ENCODE measurements around the gene WDR27.
"Not testable (repeated sequence)": the region's sequence is repeated elsewhere in the genome, so short reads cannot be mapped to it uniquely, and the experiment has no call there.

The WDR27 gene

DNA sequence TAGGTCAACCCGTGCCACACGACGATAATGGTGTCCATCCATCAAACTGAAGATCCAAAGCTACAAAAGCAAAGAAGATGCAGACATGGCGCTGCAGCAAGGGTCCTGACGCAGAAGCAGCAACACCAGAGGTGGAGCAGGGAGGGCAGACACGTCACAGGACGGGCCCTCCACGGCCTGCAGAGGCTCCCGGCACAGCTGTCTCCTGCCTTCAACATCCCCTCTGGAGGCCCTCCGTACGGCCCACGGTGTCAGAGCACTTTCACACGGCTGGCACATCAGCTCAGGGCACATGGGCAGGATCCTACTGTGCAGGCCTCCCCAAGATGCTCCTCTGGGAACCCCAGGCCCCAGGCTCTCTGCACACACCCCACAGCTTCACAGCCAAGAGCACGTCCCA is 37.6 kb downstream of the WDR27 start:
- no peak for DNase-seq (ENCODE audit: low read depth in 2 of 2, low spot score in 1 of 2)

- no peak for DNase-seq (ENCODE audit: low read depth in 2 of 2, low spot score in 1 of 2)
These were observed 38.4 kb downstream of the WDR27 start for GRCh38 chr6:169663468-169663867.

- DNase-seq (ENCODE audit: low read depth in 2 of 2, low spot score in 1 of 2): no peak
These were observed 40.5 kb downstream of the WDR27 start for GRCh38 chr6:169661391-169661756.

DNA sequence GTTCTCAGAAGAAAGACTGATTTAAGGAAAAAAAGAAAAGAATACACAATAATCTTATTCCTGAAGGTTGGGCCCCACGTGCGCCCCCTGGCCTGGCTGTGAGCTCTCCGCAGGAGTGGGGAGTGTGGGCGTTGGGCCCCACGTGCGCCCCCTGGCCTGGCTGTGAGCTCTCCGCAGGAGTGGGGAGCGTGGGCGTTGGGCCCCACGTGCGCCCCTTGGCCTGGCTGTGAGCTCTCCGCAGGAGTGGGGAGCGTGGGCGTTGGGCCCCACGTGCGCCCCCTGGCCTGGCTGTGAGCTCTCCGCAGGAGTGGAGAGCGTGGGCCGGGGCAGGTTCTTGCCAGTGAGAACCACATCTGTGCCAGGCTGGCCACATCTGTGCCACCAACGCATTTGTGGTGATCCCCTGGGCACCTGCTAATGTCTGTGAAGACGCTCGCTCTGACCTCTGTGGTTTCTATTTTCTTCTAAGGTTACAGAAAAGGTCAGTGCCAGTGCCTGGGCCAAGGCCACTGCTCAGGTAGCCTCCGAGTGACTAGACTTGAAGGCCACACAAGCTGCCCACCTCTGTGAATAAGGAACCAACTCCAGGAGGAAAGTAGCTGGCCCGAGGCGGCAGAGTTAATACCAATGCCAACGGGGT is 41.0 kb downstream of the WDR27 start:
- DNase-seq (ENCODE audit: low read depth in 2 of 2, low spot score in 1 of 2): no peak

DNA sequence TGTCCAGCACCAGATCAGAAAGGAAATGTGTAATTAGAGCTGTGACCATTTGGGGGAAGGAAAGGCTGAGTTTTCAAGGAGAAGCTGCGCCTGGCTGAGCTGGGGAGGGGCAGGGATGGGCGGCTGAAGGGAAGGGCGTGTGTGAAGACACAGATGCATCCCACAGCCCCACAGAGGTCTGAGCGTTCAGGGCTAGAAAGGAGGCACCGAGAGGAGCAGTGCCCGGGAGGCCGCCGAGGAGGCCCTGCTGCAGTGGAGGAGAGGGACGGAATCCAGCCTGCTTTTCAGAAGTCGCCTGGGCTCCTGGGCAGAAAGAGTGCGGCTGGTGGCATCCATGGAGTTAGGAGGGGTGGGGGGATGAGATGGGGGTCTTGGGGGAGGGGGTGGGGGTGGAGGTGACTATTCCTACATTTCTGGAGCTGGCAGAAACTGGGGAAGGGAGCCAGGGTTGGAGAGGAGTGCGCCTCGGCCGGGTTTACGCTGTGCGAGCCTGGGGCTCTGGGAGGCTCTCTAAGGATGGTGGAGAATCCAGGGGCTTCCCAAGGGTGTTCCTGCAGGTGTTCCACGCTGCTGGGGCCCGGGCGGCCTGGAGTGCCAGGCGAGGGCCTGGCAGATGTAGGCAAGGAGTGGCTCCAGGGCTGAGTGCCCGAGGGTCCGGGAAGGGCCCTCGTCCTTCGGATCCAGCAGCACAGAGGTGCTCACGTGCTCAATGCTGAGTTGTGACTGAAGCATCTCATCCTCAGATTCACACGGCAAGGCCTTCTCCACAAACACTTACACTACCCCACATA is 41.8 kb downstream of the WDR27 start:
- no peak for DNase-seq (ENCODE audit: low read depth in 2 of 2, low spot score in 1 of 2)

DNA sequence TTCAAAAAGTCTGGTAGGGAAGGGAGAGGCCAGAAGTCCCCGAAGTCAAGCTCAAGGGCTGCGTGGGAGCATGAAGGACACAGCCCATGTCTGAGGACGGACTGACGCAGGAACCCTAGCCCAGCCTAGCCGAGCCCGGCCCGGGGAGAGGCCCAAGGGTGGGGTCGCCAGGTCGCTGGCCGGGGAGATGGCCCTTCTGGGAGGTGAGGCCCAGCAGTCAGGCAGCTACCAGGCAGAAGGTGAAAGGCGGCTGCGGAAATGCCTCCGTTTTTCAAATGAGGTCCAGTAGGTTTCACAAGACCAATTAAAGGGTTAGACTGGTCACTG is 44.6 kb downstream of the WDR27 start:
- DNase-seq (ENCODE audit: low read depth in 2 of 2, low spot score in 1 of 2): no peak

GRCh38 chr6:169656546-169657283 is 45.1 kb downstream of the WDR27 start:
- no peak for DNase-seq (ENCODE audit: low read depth in 2 of 2, low spot score in 1 of 2)

- DNase-seq (ENCODE audit: low read depth in 2 of 2, low spot score in 1 of 2): peak; percentile 17 to 35
These were observed 47.0 kb downstream of the WDR27 start for GRCh38 chr6:169654598-169655391.

- no peak for DNase-seq (ENCODE audit: low read depth in 2 of 2, low spot score in 1 of 2)
These were observed 48.1 kb downstream of the WDR27 start for GRCh38 chr6:169653691-169654090.

DNA sequence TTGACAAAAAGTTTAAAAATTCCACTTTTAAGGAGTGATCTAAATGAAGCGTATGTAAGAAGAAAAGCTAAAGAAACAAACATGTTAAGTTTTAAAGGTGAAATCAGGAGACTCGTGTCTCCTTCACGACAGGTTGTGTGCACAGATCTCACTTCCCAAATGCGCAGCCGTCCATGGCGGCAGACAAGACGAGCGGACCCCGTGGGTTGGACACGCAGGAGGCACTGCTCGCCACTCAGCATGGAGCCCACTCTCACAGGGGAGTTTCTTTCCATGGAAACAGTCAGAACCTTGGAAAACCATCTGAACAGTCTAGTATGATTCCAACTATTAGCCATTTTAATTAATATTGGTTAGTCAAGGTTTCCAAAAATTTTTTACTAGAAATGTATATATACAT is 48.9 kb downstream of the WDR27 start:
- no peak for DNase-seq (ENCODE audit: low read depth in 2 of 2, low spot score in 1 of 2)

DNA sequence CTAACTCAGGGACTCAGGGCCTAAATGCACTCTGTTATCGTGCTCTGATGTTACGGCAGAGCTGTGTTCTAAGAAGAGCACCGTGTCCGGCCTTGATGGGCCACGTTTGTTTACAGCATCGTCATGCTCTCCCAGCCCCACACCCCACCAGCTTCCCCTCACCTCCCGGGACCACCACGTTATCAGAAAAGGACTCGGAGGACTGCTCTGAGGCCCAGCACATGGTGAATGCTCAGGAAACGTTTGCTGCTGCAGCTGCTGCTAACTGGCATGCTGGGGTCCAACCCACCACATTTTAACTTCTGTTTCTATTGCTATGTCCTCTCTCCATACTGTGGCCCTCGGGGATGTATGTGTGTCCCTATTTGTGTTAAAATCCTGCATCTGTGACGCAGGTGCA is 50.3 kb downstream of the WDR27 start:
- no peak for DNase-seq (ENCODE audit: low read depth in 2 of 2, low spot score in 1 of 2)

DNA sequence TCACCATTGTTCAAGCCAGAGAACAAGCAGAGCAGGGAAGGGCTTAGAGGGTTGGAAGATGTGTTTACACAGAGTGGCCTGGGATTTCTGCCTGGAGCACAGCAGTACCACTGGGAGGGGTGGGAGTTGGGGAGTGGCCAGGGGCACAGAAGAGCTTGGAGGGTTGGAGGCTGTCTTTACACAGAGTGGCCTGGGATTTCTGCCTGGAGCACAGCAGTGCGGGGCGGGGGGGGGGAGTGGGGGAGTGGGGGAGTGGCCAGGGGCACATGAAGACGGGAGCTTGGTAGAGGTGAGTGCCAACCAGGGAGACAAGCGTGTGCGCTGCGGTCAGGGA is 50.9 kb downstream of the WDR27 start:
- DNase-seq (ENCODE audit: low read depth in 2 of 2, low spot score in 1 of 2): no peak

- DNase-seq (ENCODE audit: low read depth in 2 of 2, low spot score in 1 of 2): no peak
These were observed 51.4 kb downstream of the WDR27 start for GRCh38 chr6:169650241-169650958.

DNA sequence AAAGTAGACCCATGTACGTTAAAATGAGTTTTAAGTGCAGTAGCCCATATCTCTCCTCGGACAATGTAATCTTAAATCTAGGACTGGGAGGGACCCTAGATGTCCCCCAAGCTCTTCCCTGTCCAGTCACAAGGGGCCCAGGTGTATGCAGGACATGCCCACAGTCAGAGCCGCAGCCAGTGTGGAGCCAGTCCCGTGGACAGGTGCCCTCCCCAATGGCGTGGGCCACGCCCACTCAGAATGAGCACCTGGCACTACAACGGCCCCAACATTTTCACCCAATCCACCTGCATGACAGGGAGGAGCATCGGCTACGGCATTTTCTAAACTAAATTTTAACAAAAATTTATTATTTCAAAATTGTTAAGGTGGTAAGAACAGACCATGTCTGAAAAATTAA is 53.2 kb downstream of the WDR27 start:
- no peak for DNase-seq (ENCODE audit: low read depth in 2 of 2, low spot score in 1 of 2)

- no peak for DNase-seq (ENCODE audit: low read depth in 2 of 2, low spot score in 1 of 2)
These were observed 53.7 kb downstream of the WDR27 start for GRCh38 chr6:169648092-169648491.

GRCh38 chr6:169647637-169648036 is 54.2 kb downstream of the WDR27 start:
- no peak for DNase-seq (ENCODE audit: low read depth in 2 of 2, low spot score in 1 of 2)

DNA sequence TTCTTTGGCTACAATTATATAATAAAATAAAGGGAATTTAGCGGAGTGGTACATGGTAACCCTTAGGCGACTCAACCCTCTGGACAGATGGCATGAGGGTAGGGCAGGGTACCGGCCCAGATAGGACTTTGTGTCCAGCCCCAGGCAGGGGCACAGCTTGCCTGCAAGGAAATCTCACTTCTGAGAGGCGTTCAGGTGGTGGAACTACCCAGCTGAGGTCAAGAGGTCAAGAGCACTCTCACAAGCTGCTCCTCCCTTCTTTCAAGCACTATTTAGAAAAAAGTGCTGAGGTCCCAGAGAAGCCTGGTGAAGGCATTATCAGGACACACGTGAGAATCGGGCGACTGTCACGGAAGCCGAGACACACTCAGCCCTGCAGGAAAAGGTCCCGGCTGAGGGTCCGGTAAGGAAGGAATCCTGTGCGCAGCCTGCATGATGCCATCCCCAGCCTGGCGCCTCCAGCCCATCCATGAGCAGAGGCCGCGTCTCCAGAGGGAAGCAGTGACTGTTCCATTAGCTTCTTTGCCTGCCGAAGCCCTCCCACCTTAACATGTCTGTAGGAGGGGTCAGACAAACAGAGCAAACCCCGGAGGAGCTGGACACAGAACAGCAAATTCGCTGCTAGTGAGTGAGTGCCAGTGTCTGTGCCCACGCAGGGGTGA is 54.8 kb downstream of the WDR27 start:
- no peak for DNase-seq (ENCODE audit: low read depth in 2 of 2, low spot score in 1 of 2)

DNA sequence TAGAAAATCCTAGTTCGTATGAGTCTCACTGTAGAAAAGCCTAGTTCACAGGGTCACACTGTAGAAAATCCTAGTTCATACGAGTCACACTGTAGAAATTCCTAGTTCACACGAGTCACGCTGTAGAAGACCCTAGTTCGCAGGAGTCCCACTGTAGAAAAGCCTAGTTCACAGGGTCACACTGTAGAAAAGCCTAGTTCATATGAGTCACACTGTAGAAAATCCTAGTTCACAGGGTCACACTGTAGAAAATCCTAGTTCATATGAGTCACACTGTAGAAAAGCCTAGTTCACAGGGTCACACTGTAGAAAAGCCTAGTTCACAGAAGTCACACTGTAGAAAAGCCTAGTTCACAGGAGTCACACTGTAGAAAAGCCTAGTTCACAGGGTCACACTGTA is 56.4 kb downstream of the WDR27 start:
- not testable (repeated sequence) for DNase-seq (ENCODE audit: low read depth in 2 of 2, low spot score in 1 of 2)

GRCh38 chr6:169643521-169643920 is 58.3 kb downstream of the WDR27 start:
- no peak for DNase-seq (ENCODE audit: low read depth in 2 of 2, low spot score in 1 of 2)

DNA sequence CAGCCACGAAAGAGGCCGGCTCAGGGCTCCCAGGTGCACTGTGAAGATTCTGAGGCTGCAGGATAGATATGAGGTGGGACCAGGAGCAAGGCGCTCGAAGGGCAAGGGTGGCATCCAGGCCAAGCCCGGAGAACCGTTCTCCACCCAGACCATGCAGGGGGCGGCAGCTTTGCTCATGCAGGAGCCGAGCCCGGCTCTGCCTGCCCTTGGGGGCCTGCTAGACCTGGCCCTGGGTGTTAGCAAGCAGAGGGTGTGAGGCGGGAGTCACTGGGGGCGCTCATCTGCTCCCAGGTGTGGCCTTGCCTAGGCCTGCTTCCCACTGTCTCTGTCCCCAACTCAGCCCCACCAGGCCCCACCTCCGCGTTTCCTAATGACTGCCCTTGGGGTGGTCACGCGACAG is 59.4 kb downstream of the WDR27 start:
- no peak for DNase-seq (ENCODE audit: low read depth in 2 of 2, low spot score in 1 of 2)
